PC-9 (cell line): ENCODE data around the gene TNK2.

ENCODE experiments used
- CTCF ChIP-seq: fragments of 200-600 bp; sonication (generic); conservative IDR thresholded peaks from 2 replicates; pipeline ENCODE4 v1.6.1; 2017; ENCODE audit warnings: mixed run types, antibody characterized with exemption, mild to moderate bottlenecking, moderate library complexity
- EZH2 ChIP-seq: fragments of 200-600 bp; sonication (generic); IDR thresholded peaks from 2 replicates; pipeline ENCODE4 v1.8.0; 2017; ENCODE audit warnings: antibody characterized with exemption, low read depth

- TF ChIP-seq CTCF = no peak
- TF ChIP-seq EZH2 = no peak
Measured at GRCh38 chr3:195907684-195907933, 742 bp downstream of the TNK2 start.
